MM.1S (cell line): ENCODE data around the gene GOLGA3.
"Not testable (repeated sequence)": the region's sequence is repeated elsewhere in the genome, so short reads cannot be mapped to it uniquely, and the experiment has no call there.

Source experiments
- EZH2 ChIP-seq: fragments of 300-600 bp; sonication (generic); optimal IDR thresholded peaks from 2 replicates; pipeline ENCODE3; 2017; ENCODE audit warnings: low read depth, mild to moderate bottlenecking, antibody characterized with exemption, low read length, mixed read lengths
- EZH2phosphoT487 ChIP-seq: fragments of 300-600 bp; sonication (generic); IDR thresholded peaks from 2 replicates; pipeline ENCODE4 v1.6.1; 2018; ENCODE audit warnings: antibody characterized with exemption, low read length
- TF ChIP-seq, protein P1 (sequence below): fragments of 300-600 bp; sonication (generic); IDR thresholded peaks from 2 replicates; pipeline ENCODE4 v1.5.1; 2016; ENCODE audit warnings: antibody characterized with exemption, low read length, mixed read lengths

DNA sequence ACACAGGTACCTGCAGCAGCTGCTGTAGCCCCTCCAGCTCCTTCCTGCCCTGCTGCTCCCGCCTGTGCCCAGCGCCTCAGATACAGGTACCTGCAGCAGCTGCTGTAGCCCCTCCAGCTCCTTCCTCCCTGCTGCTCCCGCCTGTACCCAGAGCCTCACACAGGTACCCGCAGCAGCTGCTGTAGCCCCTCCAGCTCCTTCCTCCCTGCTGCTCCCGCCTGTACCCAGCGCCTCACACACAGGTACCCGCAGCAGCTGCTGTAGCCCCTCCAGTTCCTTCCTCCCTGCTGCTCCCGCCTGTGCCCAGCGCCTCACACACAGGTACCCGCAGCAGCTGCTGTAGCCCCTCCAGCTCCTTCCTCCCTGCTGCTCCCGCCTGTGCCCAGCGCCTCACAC, 52.4 kb downstream of the GOLGA3 start:
- TF ChIP-seq EZH2phosphoT487, EZH2: not testable (repeated sequence)
- TF ChIP-seq, protein P1, sequence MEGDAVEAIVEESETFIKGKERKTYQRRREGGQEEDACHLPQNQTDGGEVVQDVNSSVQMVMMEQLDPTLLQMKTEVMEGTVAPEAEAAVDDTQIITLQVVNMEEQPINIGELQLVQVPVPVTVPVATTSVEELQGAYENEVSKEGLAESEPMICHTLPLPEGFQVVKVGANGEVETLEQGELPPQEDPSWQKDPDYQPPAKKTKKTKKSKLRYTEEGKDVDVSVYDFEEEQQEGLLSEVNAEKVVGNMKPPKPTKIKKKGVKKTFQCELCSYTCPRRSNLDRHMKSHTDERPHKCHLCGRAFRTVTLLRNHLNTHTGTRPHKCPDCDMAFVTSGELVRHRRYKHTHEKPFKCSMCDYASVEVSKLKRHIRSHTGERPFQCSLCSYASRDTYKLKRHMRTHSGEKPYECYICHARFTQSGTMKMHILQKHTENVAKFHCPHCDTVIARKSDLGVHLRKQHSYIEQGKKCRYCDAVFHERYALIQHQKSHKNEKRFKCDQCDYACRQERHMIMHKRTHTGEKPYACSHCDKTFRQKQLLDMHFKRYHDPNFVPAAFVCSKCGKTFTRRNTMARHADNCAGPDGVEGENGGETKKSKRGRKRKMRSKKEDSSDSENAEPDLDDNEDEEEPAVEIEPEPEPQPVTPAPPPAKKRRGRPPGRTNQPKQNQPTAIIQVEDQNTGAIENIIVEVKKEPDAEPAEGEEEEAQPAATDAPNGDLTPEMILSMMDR = not testable (repeated sequence)
